ENCODE results near the gene KY.

DNA sequence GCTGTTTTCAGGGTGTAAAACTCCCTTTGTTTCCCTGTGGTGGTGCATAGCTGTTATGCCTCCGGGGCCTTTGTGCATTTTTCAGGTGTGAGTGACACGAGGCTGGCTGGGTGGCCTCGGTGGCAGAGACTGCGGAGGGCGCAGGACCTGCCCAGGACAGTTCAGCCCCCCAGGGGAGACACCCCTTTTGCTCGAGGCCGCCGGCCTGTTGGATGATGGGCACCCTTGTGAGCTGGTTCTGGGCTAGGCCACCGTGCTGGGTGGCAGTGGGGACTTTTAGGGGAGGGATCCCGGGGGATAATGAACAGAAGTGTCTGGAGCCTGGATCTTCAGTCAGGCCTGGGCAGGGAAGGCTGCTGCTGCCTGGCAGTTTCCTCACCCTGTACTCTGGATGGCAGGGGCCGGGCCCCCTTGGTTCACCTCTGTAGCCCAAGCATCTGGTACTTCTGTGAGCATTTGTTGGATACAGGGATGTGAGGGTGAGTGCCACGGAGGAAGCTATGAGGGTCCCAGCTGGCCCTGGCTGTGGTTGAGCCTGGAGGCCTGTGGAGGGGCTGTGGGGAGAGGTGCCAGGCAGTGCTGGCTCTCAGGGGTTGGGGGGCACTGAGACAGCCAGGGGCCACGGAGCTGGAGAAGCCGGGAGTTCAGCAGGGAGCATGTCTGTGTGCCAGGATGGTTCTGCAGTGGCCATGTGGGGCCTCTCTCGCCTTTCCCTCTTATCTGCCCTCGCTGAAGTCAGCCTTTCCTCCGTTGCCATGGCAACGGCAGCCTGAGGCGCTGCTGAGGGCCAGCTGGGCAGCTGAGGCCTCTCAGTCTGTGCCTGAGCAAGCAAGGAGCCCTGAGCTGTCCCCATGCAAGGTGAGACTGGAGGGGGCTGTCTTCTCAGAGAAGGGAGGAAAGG lies 49.0 kb downstream of the KY start:
- TF ChIP-seq EP300 (conservative IDR thresholded peaks at IDR 0.05; ENCODE audit: poor library complexity, severe bottlenecking) (no peak), EZH2 (IDR thresholded peaks at IDR 0.05; ENCODE audit: borderline replicate concordance, insufficient read depth, low read length, poor library complexity, severe bottlenecking) (no peak), CTCF (IDR thresholded peaks at IDR 0.05; ENCODE audit: poor library complexity, severe bottlenecking) (peak; percentile 60), REST (IDR thresholded peaks at IDR 0.05; ENCODE audit: borderline replicate concordance) (peak; percentile 63), POLR2AphosphoS5 (IDR thresholded peaks at IDR 0.05) (peak; percentile 50)
